GM12873 (cell line): ENCODE data around the gene PXDC1.

Experiments
- TF ChIP-seq, protein P1 (sequence below): IDR thresholded peaks from 2 replicates; pipeline ENCODE4 v1.5.1; 2012; ENCODE audit warnings: low read depth, mild to moderate bottlenecking, moderate library complexity, low read length, control low read depth; ENCODE audit not compliant: insufficient read depth; ENCODE audit errors: missing control alignments

Gene PXDC1

GRCh38 chr6:3751077-3751729 is at the start of gene PXDC1:
Gene PXDC1, minus strand, starts transcription at chr6:3751713. Its CDS starts 182 bp downstream, at chr6:3751531.
- TF ChIP-seq, protein P1, sequence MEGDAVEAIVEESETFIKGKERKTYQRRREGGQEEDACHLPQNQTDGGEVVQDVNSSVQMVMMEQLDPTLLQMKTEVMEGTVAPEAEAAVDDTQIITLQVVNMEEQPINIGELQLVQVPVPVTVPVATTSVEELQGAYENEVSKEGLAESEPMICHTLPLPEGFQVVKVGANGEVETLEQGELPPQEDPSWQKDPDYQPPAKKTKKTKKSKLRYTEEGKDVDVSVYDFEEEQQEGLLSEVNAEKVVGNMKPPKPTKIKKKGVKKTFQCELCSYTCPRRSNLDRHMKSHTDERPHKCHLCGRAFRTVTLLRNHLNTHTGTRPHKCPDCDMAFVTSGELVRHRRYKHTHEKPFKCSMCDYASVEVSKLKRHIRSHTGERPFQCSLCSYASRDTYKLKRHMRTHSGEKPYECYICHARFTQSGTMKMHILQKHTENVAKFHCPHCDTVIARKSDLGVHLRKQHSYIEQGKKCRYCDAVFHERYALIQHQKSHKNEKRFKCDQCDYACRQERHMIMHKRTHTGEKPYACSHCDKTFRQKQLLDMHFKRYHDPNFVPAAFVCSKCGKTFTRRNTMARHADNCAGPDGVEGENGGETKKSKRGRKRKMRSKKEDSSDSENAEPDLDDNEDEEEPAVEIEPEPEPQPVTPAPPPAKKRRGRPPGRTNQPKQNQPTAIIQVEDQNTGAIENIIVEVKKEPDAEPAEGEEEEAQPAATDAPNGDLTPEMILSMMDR, result no peak

DNA sequence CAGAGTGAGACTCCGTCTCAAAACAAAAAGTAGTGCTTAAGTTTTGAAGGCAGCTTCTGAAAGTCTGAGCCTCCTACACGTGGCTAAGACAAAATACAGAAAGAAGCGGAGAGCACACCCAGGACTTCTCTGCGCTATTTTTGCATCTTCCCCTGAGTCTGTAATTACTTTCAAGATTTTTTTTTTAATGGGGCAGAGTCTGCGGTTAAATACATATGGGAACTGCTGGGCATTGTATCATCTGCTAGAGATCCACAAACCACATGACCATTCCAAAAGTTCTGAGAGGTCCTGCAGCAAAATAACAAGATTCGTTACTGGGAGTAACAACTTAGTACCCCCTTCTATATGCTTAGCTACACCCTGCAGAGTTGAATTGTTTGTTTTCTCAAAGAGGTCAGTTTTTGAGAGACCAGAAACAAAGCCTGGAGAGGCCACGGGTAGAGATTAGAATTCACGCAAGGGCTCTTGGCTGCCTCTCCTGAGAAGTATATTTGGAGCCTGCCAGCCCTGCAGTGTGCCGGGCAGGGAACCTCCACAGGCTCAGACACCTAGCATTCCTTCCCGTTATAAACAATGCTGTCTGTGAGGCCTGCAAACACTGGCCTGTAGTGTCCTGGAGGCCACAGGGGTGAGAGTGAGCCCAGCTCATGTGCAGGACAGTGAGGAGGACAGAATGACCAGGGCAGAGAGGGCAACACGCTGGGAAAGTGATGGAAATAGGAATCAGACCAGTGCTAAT is 49.5 kb upstream of the PXDC1 start:
- TF ChIP-seq, protein P1, result no peak

GRCh38 chr6:3799719-3800118 is 48.2 kb upstream of the PXDC1 start:
- TF ChIP-seq, protein P1, result no peak

DNA sequence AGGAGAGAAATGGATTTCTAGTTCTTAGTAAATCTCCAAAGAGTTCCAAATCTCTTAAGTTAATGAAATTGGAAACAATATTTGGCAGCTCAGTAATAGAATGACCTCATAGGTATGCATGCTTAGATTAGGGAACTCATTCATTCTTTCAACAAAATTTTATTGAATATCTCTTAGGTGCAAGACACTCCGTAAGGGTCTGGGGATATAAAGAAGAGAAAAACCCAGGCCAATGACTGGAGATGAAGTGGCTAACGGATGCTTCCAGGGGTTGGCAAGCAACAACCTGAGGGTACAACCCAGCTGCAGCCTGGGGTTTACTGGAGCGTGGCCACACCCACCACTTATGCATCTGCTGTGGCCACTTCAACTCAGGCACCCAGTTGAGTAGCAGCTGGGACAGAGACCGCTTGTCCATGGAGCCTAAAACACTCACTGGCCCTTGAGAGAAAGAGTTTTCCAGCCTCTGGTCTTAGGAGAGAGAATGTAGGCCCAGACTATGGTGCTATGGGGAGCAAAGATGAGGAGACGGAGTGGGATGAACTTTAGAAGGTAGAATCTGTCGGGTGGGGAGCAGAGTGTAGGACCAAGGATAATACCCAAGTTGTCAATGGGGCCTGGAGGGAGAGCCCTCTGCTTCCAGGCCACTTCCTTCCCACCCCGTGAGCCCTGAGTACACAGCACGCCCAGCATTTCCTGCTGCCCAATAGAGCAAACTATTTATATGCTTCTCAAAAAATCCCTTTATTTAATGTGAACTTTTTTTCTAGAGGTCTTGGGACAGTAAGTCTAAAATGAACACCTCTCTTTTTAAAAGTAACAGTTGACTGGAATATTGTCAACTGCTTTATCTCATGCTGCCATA is 46.8 kb upstream of the PXDC1 start:
- TF ChIP-seq, protein P1, result no peak

DNA sequence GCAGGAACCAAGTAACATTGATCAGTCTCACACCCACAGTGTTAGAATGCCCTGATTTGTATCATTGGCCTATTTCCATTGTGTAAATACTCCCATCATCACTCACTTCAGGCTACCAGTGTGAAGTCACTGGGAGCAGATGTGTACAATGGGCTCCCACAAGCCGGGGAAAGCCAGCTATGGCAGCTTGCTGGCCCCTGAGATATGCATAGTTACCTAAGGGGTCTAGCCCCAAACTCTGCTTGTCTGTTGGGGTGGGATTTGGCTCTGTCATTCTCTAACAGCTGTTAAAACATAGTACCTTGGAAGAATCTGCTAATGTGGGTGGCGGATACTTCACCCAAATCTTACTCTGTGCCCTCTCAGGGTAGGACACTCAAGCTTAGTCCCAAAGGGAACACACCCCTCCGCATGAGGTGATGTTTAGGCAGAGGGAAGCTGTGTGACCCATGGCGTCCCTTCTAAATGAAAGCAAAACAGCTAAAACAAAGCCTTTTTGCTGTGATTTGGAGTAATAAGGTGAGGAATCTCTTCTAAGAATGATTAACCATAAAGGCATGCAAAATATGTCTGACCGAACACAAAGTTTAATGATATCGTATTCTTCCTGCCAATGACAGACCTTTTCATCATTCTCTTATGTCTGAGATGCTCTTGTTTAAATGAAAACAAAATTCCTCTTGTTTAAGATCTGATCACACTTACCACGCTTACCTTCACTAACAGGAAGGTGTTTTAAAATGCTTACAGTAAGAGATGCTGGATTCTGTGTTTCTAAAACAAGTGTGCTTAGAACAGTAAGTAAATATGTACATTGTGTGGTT is 45.9 kb upstream of the PXDC1 start:
- TF ChIP-seq, protein P1, result no peak

DNA sequence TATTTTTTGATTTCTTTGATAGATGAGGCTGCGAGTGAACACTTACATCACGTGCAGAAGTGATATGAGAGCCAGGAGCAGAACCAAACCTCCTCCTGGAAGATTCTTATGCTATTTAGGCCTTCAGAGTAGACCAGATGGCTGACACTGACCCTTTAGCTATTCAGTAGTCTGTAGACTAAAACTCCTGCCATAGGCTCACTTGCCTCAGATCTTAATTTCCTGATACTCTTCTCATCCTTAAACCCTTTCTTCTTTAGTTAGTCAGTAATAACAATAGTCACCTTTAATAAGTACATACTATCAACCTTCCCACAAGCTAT is 45.2 kb upstream of the PXDC1 start:
- TF ChIP-seq, protein P1, result no peak
